Measurements from ENCODE around the gene TCP11L2. TPM values are rescaled to one million over a fixed set of nuclear protein-coding genes. Genes with fewer than 3 reads are reported as not detected.

Gene TCP11L2
- total RNA-seq, 1 experiment from 2014 or later: 6.1 TPM

DNA sequence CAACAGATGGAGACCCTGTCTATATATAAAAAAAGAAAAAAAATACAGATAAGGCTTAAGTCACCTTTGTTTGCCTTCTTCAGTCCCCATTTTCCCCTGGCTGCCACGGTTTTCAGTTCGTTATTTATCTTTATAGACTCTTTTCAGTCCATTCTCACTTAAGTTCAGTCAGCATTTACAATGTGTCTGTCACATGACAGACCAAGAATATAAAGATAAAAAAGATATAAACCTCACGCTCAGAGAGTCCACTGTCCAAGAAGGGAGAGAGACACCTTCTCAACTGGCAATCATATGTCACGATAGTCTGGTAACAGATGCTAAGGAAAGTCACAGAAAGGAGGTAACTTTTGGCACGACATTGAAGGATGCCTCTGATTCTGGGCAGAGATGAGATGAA lies 41.6 kb downstream of the TCP11L2 start:
- no peaks in the 10 kb centered on the region; the same call in 1 of the 2 replicates for H3K4me1 ChIP-seq (ENCODE audit: insufficient read depth, low read length)
- H4K5ac ChIP-seq (ENCODE audit: insufficient read length, low read depth, low read length): no peak overlapping the region
- H3K27ac Mint-ChIP-seq: no peak overlapping the region
- no peaks in the 10 kb centered on the region for H3K27me3 ChIP-seq (ENCODE audit: insufficient read depth, low read length)
- H3K9ac ChIP-seq (ENCODE audit: extremely low read depth, insufficient read length, low read length): no peak overlapping the region
- no peaks in the 10 kb centered on the region for H3K36me3 Mint-ChIP-seq (ENCODE audit: insufficient read depth in 1 of 3, low read depth in 3 of 3)
- H2BK120ac ChIP-seq (ENCODE audit: low read depth, low read length, poor library complexity, severe bottlenecking): no peak overlapping the region
- H3K4me2 ChIP-seq (ENCODE audit: insufficient read depth, insufficient read length, low read length): no peak overlapping the region
- no peaks in the 10 kb centered on the region for H3K79me2 ChIP-seq (ENCODE audit: insufficient read depth, low read length)
- no peak overlapping the region for H3T11ph ChIP-seq (ENCODE audit: low read length)
- H3K27ac ChIP-seq (ENCODE audit: insufficient read length, low read depth, low read length): no peak overlapping the region
- no peak overlapping the region for H3K4ac ChIP-seq (ENCODE audit: low read depth, low read length)
- no peak overlapping the region for H3K18ac ChIP-seq (ENCODE audit: insufficient read length, low read depth, low read length)
- no CpG with 5 or more reads among the region's 5 CpGs for WGBS (ENCODE audit: extremely low coverage, insufficient read length, low lambda C conversion rate)
- H2AFZ ChIP-seq (ENCODE audit: low read length): no peak overlapping the region
- no peak overlapping the region for H2BK5ac ChIP-seq (ENCODE audit: insufficient read length, low read length)
- H3K56ac ChIP-seq (ENCODE audit: insufficient read length, low read depth, low read length): no peak overlapping the region
- no peak overlapping the region for H3K14ac ChIP-seq (ENCODE audit: insufficient read depth, low read length)
- H2BK12ac ChIP-seq (ENCODE audit: insufficient read length, low read depth, low read length): no peak overlapping the region
- no peak overlapping the region for H3K4me3 Mint-ChIP-seq
- no peak overlapping the region for H3K23ac ChIP-seq (ENCODE audit: insufficient read length, low read depth, low read length)
- H2BK20ac ChIP-seq (ENCODE audit: low read depth, low read length, poor library complexity, severe bottlenecking): no peak overlapping the region
- no peak overlapping the region for H4K8ac ChIP-seq (replicated peaks; ENCODE audit: insufficient read length, low read depth, low read length)
- TF ChIP-seq, protein P1, sequence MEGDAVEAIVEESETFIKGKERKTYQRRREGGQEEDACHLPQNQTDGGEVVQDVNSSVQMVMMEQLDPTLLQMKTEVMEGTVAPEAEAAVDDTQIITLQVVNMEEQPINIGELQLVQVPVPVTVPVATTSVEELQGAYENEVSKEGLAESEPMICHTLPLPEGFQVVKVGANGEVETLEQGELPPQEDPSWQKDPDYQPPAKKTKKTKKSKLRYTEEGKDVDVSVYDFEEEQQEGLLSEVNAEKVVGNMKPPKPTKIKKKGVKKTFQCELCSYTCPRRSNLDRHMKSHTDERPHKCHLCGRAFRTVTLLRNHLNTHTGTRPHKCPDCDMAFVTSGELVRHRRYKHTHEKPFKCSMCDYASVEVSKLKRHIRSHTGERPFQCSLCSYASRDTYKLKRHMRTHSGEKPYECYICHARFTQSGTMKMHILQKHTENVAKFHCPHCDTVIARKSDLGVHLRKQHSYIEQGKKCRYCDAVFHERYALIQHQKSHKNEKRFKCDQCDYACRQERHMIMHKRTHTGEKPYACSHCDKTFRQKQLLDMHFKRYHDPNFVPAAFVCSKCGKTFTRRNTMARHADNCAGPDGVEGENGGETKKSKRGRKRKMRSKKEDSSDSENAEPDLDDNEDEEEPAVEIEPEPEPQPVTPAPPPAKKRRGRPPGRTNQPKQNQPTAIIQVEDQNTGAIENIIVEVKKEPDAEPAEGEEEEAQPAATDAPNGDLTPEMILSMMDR (conservative IDR thresholded peaks at IDR 0.05): no peak
- H2BK15ac ChIP-seq (ENCODE audit: low read depth, low read length): no peak overlapping the region
- H3K9me3 Mint-ChIP-seq: no peaks in the 10 kb centered on the region
- no peaks in the 10 kb centered on the region; the same call in 1 of the 2 replicates for H3K27me3 Mint-ChIP-seq (ENCODE audit: low read depth)
- no peaks in the 10 kb centered on the region for H3K79me1 ChIP-seq (ENCODE audit: insufficient read depth, low read depth, low read length, poor library complexity, severe bottlenecking)
- H3K23me2 ChIP-seq (ENCODE audit: insufficient read length, low read depth, low read length, poor library complexity, severe bottlenecking): no peaks in the 10 kb centered on the region
- no peak overlapping the region for H2AK5ac ChIP-seq (ENCODE audit: insufficient read length, low read length)
- H4K91ac ChIP-seq (ENCODE audit: insufficient read length, low read depth, low read length): no peak overlapping the region
- H3K4me1 Mint-ChIP-seq: peaks cover 4 to 5% of the 10 kb centered on the region in 2 experiments; a peak in 1 of 4 replicates
- no peak for DNase-seq
- no peaks in the 10 kb centered on the region for H4K20me1 ChIP-seq (ENCODE audit: control insufficient read depth, insufficient read depth, insufficient read length)
- H3K9me3 ChIP-seq (ENCODE audit: control insufficient read depth, low read depth, low read length): no peaks in the 10 kb centered on the region
